ENCODE measurements around the gene F2R. TPM values are rescaled to one million over a fixed set of nuclear protein-coding genes. Genes with fewer than 3 reads are reported as not detected.

F2R gene
- total and polyA plus RNA-seq, 2 experiments from 2014 or later: 4.4 to 5.3 TPM

DNA sequence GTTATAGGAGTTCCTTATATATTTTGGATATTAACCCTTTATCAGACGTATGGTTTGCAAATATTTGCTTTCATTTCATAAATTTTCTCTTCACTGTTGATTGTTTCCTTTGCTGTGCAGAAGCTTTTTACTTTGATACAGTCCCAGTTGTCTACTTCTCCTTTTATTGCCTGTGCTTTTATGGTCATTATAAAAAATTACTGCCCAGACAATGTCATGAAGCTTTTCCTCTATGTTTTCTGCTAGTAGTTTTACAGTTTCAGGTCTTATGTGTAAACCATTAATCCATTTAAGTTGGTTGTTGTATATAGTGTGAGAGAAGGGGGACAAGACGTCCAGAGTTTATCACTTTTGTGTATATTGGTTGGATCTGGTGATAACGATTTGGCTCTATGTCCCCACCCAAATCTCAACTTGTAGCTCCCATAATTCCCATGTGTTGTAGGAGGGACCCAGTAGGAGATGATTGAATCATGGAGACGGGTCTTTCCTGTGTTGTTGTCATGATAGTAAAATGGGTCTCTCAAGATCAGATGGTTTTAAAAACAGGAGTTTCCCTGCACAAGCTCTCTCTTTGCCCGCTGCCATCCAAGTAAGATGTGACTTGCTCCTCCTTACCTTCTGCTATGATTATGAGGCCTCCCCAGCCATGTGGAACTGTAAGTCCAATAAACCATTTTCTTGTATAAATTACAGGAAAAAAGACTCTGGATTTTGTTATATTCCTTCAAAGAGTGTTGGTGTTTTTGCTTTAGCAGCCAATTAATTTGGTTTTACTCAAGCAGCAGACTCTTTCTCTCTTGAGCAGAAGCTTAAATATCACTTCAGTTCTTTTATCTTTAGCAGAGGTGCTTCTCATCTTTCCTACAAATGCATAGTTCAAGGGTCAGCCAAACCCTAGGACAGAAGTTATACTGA, 13.7 kb downstream of the F2R start:
- Histone ChIP-seq H3K9ac (no peak overlapping the region), H3K27me3 (replicated peaks; ENCODE audit: insufficient read depth) (no peaks in the 10 kb centered on the region), H3K36me3 (ENCODE audit: low read depth) (no peaks in the 10 kb centered on the region), H3K4me1 (ENCODE audit: insufficient read depth) (peaks cover 6% of the 10 kb centered on the region), H3K27ac (no peak overlapping the region), H4K20me1 (ENCODE audit: insufficient read depth) (no peaks in the 10 kb centered on the region), H3K9me2 (ENCODE audit: insufficient read depth) (no peaks in the 10 kb centered on the region), H3K9me3 (ENCODE audit: low read depth) (no peaks in the 10 kb centered on the region), H3F3A (ENCODE audit: insufficient read depth) (peaks cover 5% of the 10 kb centered on the region; the same call in 1 of the 2 replicates), H3K79me2 (ENCODE audit: insufficient read depth) (0 out of 2 replicates have a peak, but pooled peaks cover 2% of the 10 kb centered on the region), H2AFZ (no peak overlapping the region), H3K4me3 (no peak overlapping the region), H3K4me2 (ENCODE audit: unreplicated experiment) (no peak overlapping the region)
- WGBS, 2 experiments (ENCODE audit: low coverage in 1 of 2, low lambda C conversion rate in 2 of 2, missing lambda C conversion rate in 2 of 2): 70 to 80% methylated on average over 5 of the region's 5 CpGs
- TF ChIP-seq EZH2phosphoT487 (IDR thresholded peaks at IDR 0.05; ENCODE audit: insufficient read depth, low read depth) (no peak), EZH2 (IDR thresholded peaks at IDR 0.05; ENCODE audit: insufficient read depth, poor library complexity, severe bottlenecking) (no peak)
- DNase-seq: no peak
- in situ Hi-C loops (cut with MboI): no loop called here

DNA sequence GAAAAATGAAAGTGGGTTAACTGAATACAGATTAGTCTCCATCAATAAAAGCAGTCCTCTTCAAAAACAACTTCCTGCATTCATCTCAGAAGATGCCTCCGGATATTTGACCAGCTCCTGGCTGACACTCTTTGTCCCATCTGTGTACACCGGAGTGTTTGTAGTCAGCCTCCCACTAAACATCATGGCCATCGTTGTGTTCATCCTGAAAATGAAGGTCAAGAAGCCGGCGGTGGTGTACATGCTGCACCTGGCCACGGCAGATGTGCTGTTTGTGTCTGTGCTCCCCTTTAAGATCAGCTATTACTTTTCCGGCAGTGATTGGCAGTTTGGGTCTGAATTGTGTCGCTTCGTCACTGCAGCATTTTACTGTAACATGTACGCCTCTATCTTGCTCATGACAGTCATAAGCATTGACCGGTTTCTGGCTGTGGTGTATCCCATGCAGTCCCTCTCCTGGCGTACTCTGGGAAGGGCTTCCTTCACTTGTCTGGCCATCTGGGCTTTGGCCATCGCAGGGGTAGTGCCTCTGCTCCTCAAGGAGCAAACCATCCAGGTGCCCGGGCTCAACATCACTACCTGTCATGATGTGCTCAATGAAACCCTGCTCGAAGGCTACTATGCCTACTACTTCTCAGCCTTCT, 16.6 kb downstream of the F2R start:
- Histone ChIP-seq H3F3A (ENCODE audit: insufficient read depth) (no peaks in the 10 kb centered on the region), H3K9me2 (ENCODE audit: insufficient read depth) (no peaks in the 10 kb centered on the region), H3K36me3 (ENCODE audit: low read depth) (no peaks in the 10 kb centered on the region), H3K27me3 (replicated peaks; ENCODE audit: insufficient read depth) (no peaks in the 10 kb centered on the region), H3K4me3 (no peak overlapping the region), H3K9me3 (ENCODE audit: low read depth) (no peaks in the 10 kb centered on the region), H3K79me2 (ENCODE audit: insufficient read depth) (no peaks in the 10 kb centered on the region), H3K27ac (no peak overlapping the region), H4K20me1 (ENCODE audit: insufficient read depth) (no peaks in the 10 kb centered on the region), H3K9ac (no peak overlapping the region), H3K4me2 (ENCODE audit: unreplicated experiment) (no peak overlapping the region), H2AFZ (no peak overlapping the region), H3K4me1 (ENCODE audit: insufficient read depth) (no peaks in the 10 kb centered on the region)
- 91 to 95% methylated on average over 15 of the region's 15 CpGs for WGBS, 2 experiments (ENCODE audit: low coverage in 1 of 2, low lambda C conversion rate in 2 of 2, missing lambda C conversion rate in 2 of 2)
- no peak for DNase-seq
- TF ChIP-seq EZH2 (IDR thresholded peaks at IDR 0.05; ENCODE audit: insufficient read depth, poor library complexity, severe bottlenecking) (no peak), EZH2phosphoT487 (IDR thresholded peaks at IDR 0.05; ENCODE audit: insufficient read depth, low read depth) (no peak)
- in situ Hi-C loops (cut with MboI): no loop called here

DNA sequence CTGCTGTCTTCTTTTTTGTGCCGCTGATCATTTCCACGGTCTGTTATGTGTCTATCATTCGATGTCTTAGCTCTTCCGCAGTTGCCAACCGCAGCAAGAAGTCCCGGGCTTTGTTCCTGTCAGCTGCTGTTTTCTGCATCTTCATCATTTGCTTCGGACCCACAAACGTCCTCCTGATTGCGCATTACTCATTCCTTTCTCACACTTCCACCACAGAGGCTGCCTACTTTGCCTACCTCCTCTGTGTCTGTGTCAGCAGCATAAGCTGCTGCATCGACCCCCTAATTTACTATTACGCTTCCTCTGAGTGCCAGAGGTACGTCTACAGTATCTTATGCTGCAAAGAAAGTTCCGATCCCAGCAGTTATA, 17.1 kb downstream of the F2R start:
- H3K36me3 ChIP-seq (ENCODE audit: low read depth): no peaks in the 10 kb centered on the region
- no peak overlapping the region for H2AFZ ChIP-seq
- no peaks in the 10 kb centered on the region for H3K27me3 ChIP-seq (replicated peaks; ENCODE audit: insufficient read depth)
- no peak overlapping the region for H3K27ac ChIP-seq
- no peaks in the 10 kb centered on the region for H3K4me1 ChIP-seq (ENCODE audit: insufficient read depth)
- no peaks in the 10 kb centered on the region for H3K9me3 ChIP-seq (ENCODE audit: low read depth)
- H3K4me2 ChIP-seq (ENCODE audit: unreplicated experiment): no peak overlapping the region
- H3K4me3 ChIP-seq: no peak overlapping the region
- H3F3A ChIP-seq (ENCODE audit: insufficient read depth): no peaks in the 10 kb centered on the region; the same call in 1 of the 2 replicates
- H3K9me2 ChIP-seq (ENCODE audit: insufficient read depth): no peaks in the 10 kb centered on the region
- in situ Hi-C loops (cut with MboI): no loop called here
- no peak overlapping the region for H3K9ac ChIP-seq
- H3K79me2 ChIP-seq (ENCODE audit: insufficient read depth): no peaks in the 10 kb centered on the region
- DNase-seq: no peak
- WGBS, 2 experiments (ENCODE audit: low coverage in 1 of 2, low lambda C conversion rate in 2 of 2, missing lambda C conversion rate in 2 of 2): 81 to 86% methylated on average over 13 of the region's 13 CpGs
- no peaks in the 10 kb centered on the region for H4K20me1 ChIP-seq (ENCODE audit: insufficient read depth)
- TF ChIP-seq EZH2 (IDR thresholded peaks at IDR 0.05; ENCODE audit: insufficient read depth, poor library complexity, severe bottlenecking): no peak
- TF ChIP-seq EZH2phosphoT487 (IDR thresholded peaks at IDR 0.05; ENCODE audit: insufficient read depth, low read depth): no peak

DNA sequence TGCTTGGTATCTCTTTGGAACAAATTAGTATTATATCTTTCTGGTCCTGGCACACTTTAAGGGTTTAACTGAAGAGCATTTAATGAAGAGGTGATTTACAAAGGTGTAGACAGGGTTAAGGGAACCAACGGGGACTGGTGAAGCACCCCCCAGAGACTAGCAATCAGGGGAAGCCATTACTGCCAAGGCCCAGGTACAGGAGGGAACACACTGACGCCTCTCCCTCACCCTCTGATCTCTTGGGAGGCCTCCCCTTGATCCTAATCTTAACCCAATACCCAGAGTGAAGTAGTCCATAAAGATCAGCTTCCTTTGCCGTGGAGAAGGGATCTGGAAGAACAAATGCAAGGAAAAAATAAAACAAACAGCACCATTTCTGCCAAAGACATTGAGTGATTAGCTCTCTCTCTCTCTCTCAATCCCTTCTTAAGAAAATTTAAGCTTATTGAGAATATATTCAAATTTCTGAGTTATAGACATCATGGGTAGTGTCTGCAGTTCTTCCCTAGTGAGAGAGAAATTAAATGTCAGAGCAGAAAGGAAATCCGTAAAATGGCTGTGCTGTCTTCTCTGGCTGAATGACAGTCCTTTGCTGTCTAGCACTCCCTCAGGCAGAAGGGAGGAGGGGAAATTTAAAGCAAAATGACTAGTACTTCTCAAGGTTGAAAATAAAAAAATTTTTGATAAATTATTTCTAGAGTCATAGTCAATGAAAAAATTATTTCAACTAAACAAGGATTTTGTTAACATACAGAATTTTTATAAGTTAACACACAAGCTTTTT, 20.0 kb downstream of the F2R start:
- in situ Hi-C loops (cut with MboI): no loop called here
- Histone ChIP-seq H3K9me2 (ENCODE audit: insufficient read depth) (no peaks in the 10 kb centered on the region), H3K27ac (no peak overlapping the region)

More for the DNA sequence above, 20.0 kb downstream of the F2R start:
- no peaks in the 10 kb centered on the region for H3K79me2 ChIP-seq (ENCODE audit: insufficient read depth)
- H3K4me3 ChIP-seq: no peak overlapping the region
- H3K9ac ChIP-seq: no peak overlapping the region
- H4K20me1 ChIP-seq (ENCODE audit: insufficient read depth): no peaks in the 10 kb centered on the region
- 66 to 68% methylated on average over 4 of the region's 4 CpGs for WGBS, 2 experiments (ENCODE audit: low coverage in 1 of 2, low lambda C conversion rate in 2 of 2, missing lambda C conversion rate in 2 of 2)
- H3K9me3 ChIP-seq (ENCODE audit: low read depth): no peaks in the 10 kb centered on the region
- H3K4me1 ChIP-seq (ENCODE audit: insufficient read depth): peaks cover 4% of the 10 kb centered on the region; the same call in 1 of the 2 replicates
- H3K27me3 ChIP-seq (replicated peaks; ENCODE audit: insufficient read depth): no peaks in the 10 kb centered on the region
- no peak for DNase-seq
- H2AFZ ChIP-seq: no peak overlapping the region
- peaks cover 10% of the 10 kb centered on the region; the same call in 1 of the 2 replicates for H3F3A ChIP-seq (ENCODE audit: insufficient read depth)
- TF ChIP-seq EZH2 (IDR thresholded peaks at IDR 0.05; ENCODE audit: insufficient read depth, poor library complexity, severe bottlenecking) (no peak), EZH2phosphoT487 (IDR thresholded peaks at IDR 0.05; ENCODE audit: insufficient read depth, low read depth) (no peak)
- no peaks in the 10 kb centered on the region for H3K36me3 ChIP-seq (ENCODE audit: low read depth)
- no peak overlapping the region for H3K4me2 ChIP-seq (ENCODE audit: unreplicated experiment)

Data from GM23248 (cell line).